A673 (cell line): Measurements from ENCODE around the gene BRCC3. TPM values are rescaled to one million over a fixed set of nuclear protein-coding genes. Genes with fewer than 3 reads are reported as not detected.

Experiments used
- BruUV-seq: library from RNA; stranded (reverse); fragments of 400-500 nt; replicated peaks from 2 replicates; lab custom pipeline; 2021; lab: Mats Ljungman, UMichigan
- CTCF ChIA-PET: fragments of 300-600 bp; sonication (Branson Sonifier 250); formaldehyde crosslinking; loops from one replicate; lab custom pipeline; 2022; ENCODE audit warnings: antibody characterized with exemption; lab: Charles Lee
- POLR2A ChIA-PET: fragments of 300-600 bp; sonication (Branson Sonifier 250); formaldehyde crosslinking; loops from one replicate; lab custom pipeline; 2022; ENCODE audit warnings: antibody characterized with exemption; ENCODE audit not compliant: low non-redundant PET; lab: Charles Lee
- DNase-seq: peaks from one replicate; pipeline ENCODE4 v3.0.0-alpha.2; 2015; ENCODE audit warnings: low spot score
- H3K27ac ChIP-seq: fragments of 200-600 bp; sonication (generic); 2 replicates; pipeline ENCODE4 v1.5.1; 2016; ENCODE audit warnings: mixed run types, low read depth, mild to moderate bottlenecking, mixed read lengths, antibody characterized with exemption, low read length; ENCODE audit not compliant: poor library complexity, severe bottlenecking
- H3K27me3 ChIP-seq: fragments of 200-600 bp; sonication (generic); replicated peaks from 2 replicates; pipeline ENCODE4 v1.6.1; 2017; ENCODE audit warnings: mixed run types, low read depth, mild to moderate bottlenecking, mixed read lengths, antibody characterized with exemption, low read length; ENCODE audit not compliant: insufficient read depth, poor library complexity
- H3K36me3 ChIP-seq: fragments of 200-600 bp; sonication (generic); 2 replicates; pipeline ENCODE4 v1.6.1; 2016; ENCODE audit warnings: mixed run types, mild to moderate bottlenecking, mixed read lengths, antibody characterized with exemption, low read length; ENCODE audit not compliant: insufficient read depth, poor library complexity, severe bottlenecking
- H3K4me1 ChIP-seq: fragments of 200-600 bp; sonication (generic); 2 replicates; pipeline ENCODE4 v1.6.1; 2017; ENCODE audit warnings: mixed run types, mild to moderate bottlenecking, mixed read lengths, antibody characterized with exemption, low read length; ENCODE audit not compliant: insufficient read depth, poor library complexity, severe bottlenecking
- H3K4me3 ChIP-seq: fragments of 200-600 bp; sonication (generic); 2 replicates; pipeline ENCODE4 v1.5.1; 2016; ENCODE audit warnings: low read depth, mixed run types, mild to moderate bottlenecking, mixed read lengths, low read length; ENCODE audit not compliant: poor library complexity, severe bottlenecking
- H3K9me3 ChIP-seq: fragments of 200-600 bp; sonication (generic); 2 replicates; pipeline ENCODE4 v1.6.1; 2016; ENCODE audit warnings: mixed run types, low read depth, mild to moderate bottlenecking, mixed read lengths, antibody characterized with exemption, low read length; ENCODE audit not compliant: poor library complexity, severe bottlenecking
- CTCF ChIP-seq: fragments of 300-800, 200-600 bp; sonication (generic); conservative IDR thresholded peaks from 2 replicates; pipeline ENCODE4 v1.5.1; 2017; ENCODE audit warnings: low read depth, mild to moderate bottlenecking, antibody characterized with exemption, low read length, moderate library complexity, mixed read lengths
- EZH2 ChIP-seq: fragments of 200-600 bp; sonication (generic); IDR thresholded peaks from 2 replicates; pipeline ENCODE4 v1.6.1; 2017; ENCODE audit warnings: borderline replicate concordance, low read depth, mild to moderate bottlenecking, mixed read lengths, antibody characterized with exemption, low read length; ENCODE audit not compliant: poor library complexity, severe bottlenecking
- intact Hi-C: fragments of 100-400 bp; cut with micrococcal nuclease; formaldehyde crosslinking; loops from one replicate; pipeline ENCODE4 v1.10.0; 2022; ENCODE audit not compliant: unreplicated experiment
- total RNA-seq: library from RNA; stranded (reverse); gene quantifications from 2 replicates; pipeline ENCODE4 v1.2.3, GENCODE V29; 2021

Gene BRCC3
- total RNA-seq, 1 experiment from 2014 or later = 25.7 TPM

- H3K4me1 ChIP-seq = peaks cover 4% of the 10 kb centered on the region
- H3K4me3 ChIP-seq = peak overlapping the region; percentile 67
- POLR2A ChIA-PET = interaction anchor here (0.6 to 0.7 kb wide), 2 partner anchors 27 to 46 kb away, joined by 6 to 7 read pairs; no protein-coding TSS in a partner anchor
- no TSS peak for BruUV-seq
- no peaks in the 10 kb centered on the region for H3K27me3 ChIP-seq
- H3K9me3 ChIP-seq = no peaks in the 10 kb centered on the region
- no peak for TF ChIP-seq CTCF
- no peak for TF ChIP-seq EZH2
- peak overlapping the region; percentile 98 for H3K27ac ChIP-seq
- no peak for DNase-seq
- CTCF ChIA-PET = interaction anchor here (0.6 kb wide), 2 partner anchors 43 to 287 kb away, joined by 3 to 6 read pairs; no protein-coding TSS in a partner anchor
- no peaks in the 10 kb centered on the region for H3K36me3 ChIP-seq
- intact Hi-C loops = no loop called here
These were observed 44.9 kb upstream of the BRCC3 start for GRCh38 chrX:155026420-155026726.

DNA sequence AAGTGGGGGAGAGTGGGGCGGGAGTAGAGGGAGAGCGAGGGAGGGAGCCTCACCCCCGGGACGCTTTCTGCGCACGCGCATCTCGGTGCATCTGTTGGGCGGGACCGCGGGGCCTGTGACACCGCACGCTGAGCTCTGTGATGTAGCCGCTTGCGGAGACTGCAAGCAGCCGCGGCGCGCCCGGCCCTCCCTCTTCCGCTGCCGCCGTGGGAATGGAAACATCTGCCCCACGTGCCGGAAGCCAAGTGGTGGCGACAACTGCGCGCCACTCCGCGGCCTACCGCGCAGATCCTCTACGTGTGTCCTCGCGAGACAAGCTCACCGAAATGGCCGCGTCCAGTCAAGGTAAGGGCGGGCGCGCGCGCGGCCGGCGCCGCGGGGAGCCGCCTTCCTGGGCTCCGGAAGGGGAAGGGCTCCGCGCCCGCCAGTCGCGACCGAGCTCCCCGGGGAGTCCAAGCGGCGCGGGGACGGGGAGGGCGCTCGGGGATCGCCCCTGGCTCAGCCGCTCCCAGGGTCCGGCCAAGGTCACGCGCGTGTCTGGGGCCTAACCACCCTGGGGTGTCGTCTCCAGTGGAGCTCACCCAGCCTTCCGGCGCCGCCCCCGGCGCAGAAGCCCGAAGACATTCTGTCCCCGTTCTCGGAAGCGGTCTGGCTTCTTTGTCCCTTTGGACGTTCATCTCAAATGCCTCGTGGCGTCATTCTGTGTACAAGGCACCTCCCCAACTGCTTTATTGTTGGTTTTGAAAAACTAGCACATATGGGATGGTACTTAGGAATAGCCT, 44.4 kb upstream of the BRCC3 start, which contains the start of gene FUNDC2:
Gene FUNDC2, plus strand, starts transcription at position 118 of the 782 bp plus-strand sequence. Its CDS starts 95 bp downstream, at position 213.
- no peaks in the 10 kb centered on the region for H3K9me3 ChIP-seq
- no peaks in the 10 kb centered on the region for H3K36me3 ChIP-seq
- TF ChIP-seq EZH2 (no peak), CTCF (no peak)
- peak within 1 kb of the TSS; percentile 98 for H3K27ac ChIP-seq
- H3K4me3 ChIP-seq = peak within 1 kb of the TSS; percentile 67
- intact Hi-C loops = no loop called here
- H3K4me1 ChIP-seq = peaks cover 4% of the 10 kb centered on the region
- H3K27me3 ChIP-seq = no peaks in the 10 kb centered on the region
- no TSS peak for BruUV-seq
- ChIA-PET CTCF (interaction anchor here (0.6 kb wide), 2 partner anchors 42 to 287 kb away, joined by 3 to 6 read pairs; no protein-coding TSS in a partner anchor), POLR2A (interaction anchor here (0.6 to 0.7 kb wide), 2 partner anchors 28 to 47 kb away, joined by 6 to 7 read pairs; no protein-coding TSS in a partner anchor)
- DNase-seq = peak; percentile 94

GRCh38 chrX:155027509-155028066, 43.7 kb upstream of the BRCC3 start:
- ChIA-PET POLR2A (no interaction called here), CTCF (no interaction called here)
- BruUV-seq = TSS peak; percentile 68
- no peaks in the 10 kb centered on the region for H3K9me3 ChIP-seq
- no peak for TF ChIP-seq CTCF
- TF ChIP-seq EZH2 = no peak
- no peaks in the 10 kb centered on the region for H3K36me3 ChIP-seq
- DNase-seq = peak; percentile 49
- no peaks in the 10 kb centered on the region for H3K27me3 ChIP-seq
- peaks cover 4% of the 10 kb centered on the region for H3K4me1 ChIP-seq
- H3K27ac ChIP-seq = peak overlapping the region; percentile 98
- intact Hi-C loops = no loop called here
- H3K4me3 ChIP-seq = peak overlapping the region; percentile 67
